Measurements from ENCODE around the gene LHX6. TPM values are rescaled to one million over a fixed set of nuclear protein-coding genes. Genes with fewer than 3 reads are reported as not detected.

LHX6 gene
- total RNA-seq, 1 experiment from 2014 or later = 0.62 TPM

GRCh38 chr9:122197426-122197825 lies 31.3 kb downstream of the LHX6 start:
- H3K4me1 ChIP-seq (ENCODE audit: control insufficient read depth, insufficient read depth, low read length) = no peaks in the 10 kb centered on the region
- H3K36me3 ChIP-seq (ENCODE audit: control insufficient read depth, insufficient read depth, low read length) = no peaks in the 10 kb centered on the region
- ChIA-PET POLR2A (no interaction called here), CTCF (no interaction called here)
- no peak overlapping the region for H3K27ac ChIP-seq (ENCODE audit: low read length)
- in situ Hi-C loops (cut with HindIII; ENCODE audit: low pct_unique_long_range_greater_than_20kb, low sequenced_read_pairs) = no loop called here
- intact Hi-C loops (cut with micrococcal nuclease; ENCODE audit: unreplicated experiment) = no loop called here
- ATAC-seq (no peak), DNase-seq (ENCODE audit: low read depth, low spot score) (no peak)
- BruUV-seq (replicated peaks) = no TSS peak
- no peaks in the 10 kb centered on the region for H3K9me3 ChIP-seq (ENCODE audit: control insufficient read depth, insufficient read depth, low read depth, low read length)
- H3K27me3 ChIP-seq (ENCODE audit: control insufficient read depth, insufficient read depth, low read length) = no peaks in the 10 kb centered on the region
- TF ChIP-seq TCF7L2 (IDR thresholded peaks at IDR 0.05; ENCODE audit: low read depth, low read length) (no peak), REST (IDR thresholded peaks at IDR 0.05; ENCODE audit: insufficient read depth in 1 of 2, low read depth in 2 of 2, low read length in 1 of 2) (no peak), SIN3A (IDR thresholded peaks at IDR 0.05; ENCODE audit: borderline replicate concordance, insufficient read depth, low read depth, low read length) (no peak), CTCF (IDR thresholded peaks at IDR 0.05) (no peak), POLR2AphosphoS5 (IDR thresholded peaks at IDR 0.05; ENCODE audit: low read depth, low read length) (no peak)
- no peak overlapping the region for H3K4me3 ChIP-seq (ENCODE audit: low read depth in 2 of 2, low read length in 2 of 2)

GRCh38 chr9:122195875-122196274 lies 32.9 kb downstream of the LHX6 start:
- Histone ChIP-seq H3K27me3 (ENCODE audit: control insufficient read depth, insufficient read depth, low read length) (no peaks in the 10 kb centered on the region), H3K4me1 (ENCODE audit: control insufficient read depth, insufficient read depth, low read length) (no peaks in the 10 kb centered on the region), H3K36me3 (ENCODE audit: control insufficient read depth, insufficient read depth, low read length) (no peaks in the 10 kb centered on the region), H3K9me3 (ENCODE audit: control insufficient read depth, insufficient read depth, low read depth, low read length) (no peaks in the 10 kb centered on the region), H3K4me3 (ENCODE audit: low read depth in 2 of 2, low read length in 2 of 2) (no peak overlapping the region), H3K27ac (ENCODE audit: low read length) (no peak overlapping the region)
- in situ Hi-C loops (cut with HindIII; ENCODE audit: low pct_unique_long_range_greater_than_20kb, low sequenced_read_pairs) (no loop called here), intact Hi-C loops (cut with micrococcal nuclease; ENCODE audit: unreplicated experiment) (no loop called here)
- ATAC-seq (no peak), DNase-seq (ENCODE audit: low read depth, low spot score) (no peak)
- TF ChIP-seq TCF7L2 (IDR thresholded peaks at IDR 0.05; ENCODE audit: low read depth, low read length) (no peak), SIN3A (IDR thresholded peaks at IDR 0.05; ENCODE audit: borderline replicate concordance, insufficient read depth, low read depth, low read length) (no peak), REST (IDR thresholded peaks at IDR 0.05; ENCODE audit: insufficient read depth in 1 of 2, low read depth in 2 of 2, low read length in 1 of 2) (no peak)
- ChIA-PET POLR2A (no interaction called here), CTCF (no interaction called here)
- no TSS peak for BruUV-seq (replicated peaks)

Measured in Panc1 (cell line).